Effector memory CD4-positive, alpha-beta T cell (primary cell): ENCODE measurements around the gene MAL.
A peak's percentile ranks its signal among the peaks of the same experiment; 100 is the strongest.
"Not testable (repeated sequence)": the region's sequence is repeated elsewhere in the genome, so short reads cannot be mapped to it uniquely, and the experiment has no call there.

Experiments
- DNase-seq, 3 donors: peaks; one replicate each; pipeline ENCODE4 v3.0.0-alpha.2; 2020
- H3K27ac ChIP-seq: 2 replicates; pipeline ENCODE4 v1.7.0; 2013; ENCODE audit warnings: mild to moderate bottlenecking, low read length, moderate library complexity; ENCODE audit not compliant: insufficient read depth, poor library complexity, severe bottlenecking
- H3K27me3 ChIP-seq: replicated peaks from 2 replicates; pipeline ENCODE4 v1.7.0; 2013; ENCODE audit warnings: mild to moderate bottlenecking, low read length; ENCODE audit not compliant: insufficient read depth, control insufficient read depth, poor library complexity, severe bottlenecking
- H3K36me3 ChIP-seq: 2 replicates; pipeline ENCODE4 v1.7.0; 2013; ENCODE audit warnings: mild to moderate bottlenecking, low read length, moderate library complexity; ENCODE audit not compliant: control insufficient read depth, insufficient read depth
- H3K4me1 ChIP-seq: 2 replicates; pipeline ENCODE4 v1.7.0; 2013; ENCODE audit warnings: low read length, mild to moderate bottlenecking; ENCODE audit not compliant: control insufficient read depth, insufficient read depth, poor library complexity, severe bottlenecking
- H3K4me3 ChIP-seq: 2 replicates; pipeline ENCODE4 v1.7.0; 2013; ENCODE audit warnings: low read length, low read depth, mild to moderate bottlenecking; ENCODE audit not compliant: insufficient read depth, poor library complexity, severe bottlenecking
- H3K9me3 ChIP-seq: 2 replicates; pipeline ENCODE4 v1.7.0; 2013; ENCODE audit warnings: mild to moderate bottlenecking, low read length, moderate library complexity; ENCODE audit not compliant: control insufficient read depth

Gene MAL

GRCh38 chr2:95031726-95032116 lies 6.2 kb downstream of the MAL start:
- no peaks in the 10 kb centered on the region for H3K9me3 ChIP-seq
- peaks cover 10% of the 10 kb centered on the region for H3K36me3 ChIP-seq
- H3K27me3 ChIP-seq = no peaks in the 10 kb centered on the region
- peaks cover 46% of the 10 kb centered on the region for H3K4me1 ChIP-seq
- H3K27ac ChIP-seq = no peak overlapping the region
- no peak for DNase-seq
- no peak overlapping the region for H3K4me3 ChIP-seq

DNA sequence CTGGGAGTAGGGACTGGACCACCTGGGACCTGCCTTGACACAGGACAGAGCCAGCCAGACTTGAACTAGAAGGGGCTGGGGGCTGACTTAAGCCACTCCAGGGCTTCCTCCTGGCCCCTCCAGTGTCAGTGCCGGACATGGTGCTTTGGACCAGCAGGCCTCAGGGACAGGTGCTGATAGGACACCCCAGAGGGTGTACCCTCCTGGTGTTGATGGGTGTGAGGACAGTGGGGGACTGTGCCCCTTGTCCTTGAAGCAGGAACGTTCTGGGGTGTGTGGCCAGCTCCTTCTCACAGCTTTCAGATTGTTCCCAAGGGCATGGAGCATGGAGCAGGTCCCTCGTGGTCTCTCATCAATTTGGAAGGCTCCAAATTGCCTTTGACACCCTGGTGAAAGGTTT lies 6.8 kb downstream of the MAL start:
- H3K4me3 ChIP-seq = no peak overlapping the region
- DNase-seq = no peak
- H3K4me1 ChIP-seq = peaks cover 42% of the 10 kb centered on the region
- no peaks in the 10 kb centered on the region for H3K27me3 ChIP-seq
- H3K9me3 ChIP-seq = no peaks in the 10 kb centered on the region
- H3K36me3 ChIP-seq = peaks cover 10% of the 10 kb centered on the region
- H3K27ac ChIP-seq = no peak overlapping the region

DNA sequence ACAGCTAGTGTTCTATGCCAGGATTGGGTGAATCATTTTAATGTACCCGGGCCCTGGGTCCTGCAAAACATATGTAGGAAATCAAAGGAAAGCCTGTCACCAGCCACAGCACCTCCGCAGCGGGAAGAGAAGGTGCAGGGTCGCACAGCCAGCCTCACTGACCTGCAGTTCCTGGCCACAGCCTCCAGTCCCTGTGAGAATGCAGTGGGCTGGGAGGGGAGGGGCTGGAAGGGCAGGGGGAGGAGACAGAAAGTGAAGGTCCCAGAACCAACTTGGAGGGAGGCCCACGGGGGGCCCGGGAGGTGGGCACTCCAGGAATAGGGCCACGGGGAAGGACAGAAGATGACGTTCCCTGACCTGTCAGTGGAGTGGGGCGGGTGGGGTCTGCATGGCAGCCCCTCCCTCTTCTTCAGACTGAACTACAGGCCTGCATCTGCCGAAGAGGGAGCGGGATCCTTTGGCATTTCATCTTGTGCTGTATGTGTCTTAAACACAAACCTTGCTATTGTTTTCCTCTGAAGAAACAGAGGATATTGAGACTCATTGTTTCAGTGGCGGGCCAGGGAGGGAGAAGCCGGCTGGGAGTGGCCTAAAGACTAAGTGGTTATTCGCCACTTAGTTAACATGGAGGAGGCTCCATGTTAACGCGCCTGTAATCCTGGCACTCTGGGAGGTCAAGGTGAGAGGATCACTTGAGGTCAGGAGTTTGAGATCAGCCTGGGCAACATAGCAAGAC lies 7.5 kb downstream of the MAL start:
- Histone ChIP-seq H3K4me3 (no peak overlapping the region), H3K36me3 (peaks cover 10% of the 10 kb centered on the region), H3K27ac (no peak overlapping the region), H3K4me1 (peaks cover 39% of the 10 kb centered on the region), H3K9me3 (no peaks in the 10 kb centered on the region), H3K27me3 (no peaks in the 10 kb centered on the region)
- DNase-seq = no peak

GRCh38 chr2:95034221-95034620 lies 8.7 kb downstream of the MAL start:
- H3K27ac ChIP-seq = peak overlapping the region; percentile 9
- DNase-seq = no peak
- peaks cover 43% of the 10 kb centered on the region for H3K4me1 ChIP-seq
- H3K27me3 ChIP-seq = no peaks in the 10 kb centered on the region
- no peak overlapping the region for H3K4me3 ChIP-seq
- H3K9me3 ChIP-seq = no peaks in the 10 kb centered on the region
- peaks cover 10% of the 10 kb centered on the region for H3K36me3 ChIP-seq

GRCh38 chr2:95034818-95035217 lies 9.3 kb downstream of the MAL start:
- H3K36me3 ChIP-seq = peaks cover 10% of the 10 kb centered on the region
- H3K27ac ChIP-seq = no peak overlapping the region
- no peak overlapping the region for H3K4me3 ChIP-seq
- no peaks in the 10 kb centered on the region for H3K27me3 ChIP-seq
- H3K4me1 ChIP-seq = peaks cover 41% of the 10 kb centered on the region
- DNase-seq = no peak
- H3K9me3 ChIP-seq = no peaks in the 10 kb centered on the region

DNA sequence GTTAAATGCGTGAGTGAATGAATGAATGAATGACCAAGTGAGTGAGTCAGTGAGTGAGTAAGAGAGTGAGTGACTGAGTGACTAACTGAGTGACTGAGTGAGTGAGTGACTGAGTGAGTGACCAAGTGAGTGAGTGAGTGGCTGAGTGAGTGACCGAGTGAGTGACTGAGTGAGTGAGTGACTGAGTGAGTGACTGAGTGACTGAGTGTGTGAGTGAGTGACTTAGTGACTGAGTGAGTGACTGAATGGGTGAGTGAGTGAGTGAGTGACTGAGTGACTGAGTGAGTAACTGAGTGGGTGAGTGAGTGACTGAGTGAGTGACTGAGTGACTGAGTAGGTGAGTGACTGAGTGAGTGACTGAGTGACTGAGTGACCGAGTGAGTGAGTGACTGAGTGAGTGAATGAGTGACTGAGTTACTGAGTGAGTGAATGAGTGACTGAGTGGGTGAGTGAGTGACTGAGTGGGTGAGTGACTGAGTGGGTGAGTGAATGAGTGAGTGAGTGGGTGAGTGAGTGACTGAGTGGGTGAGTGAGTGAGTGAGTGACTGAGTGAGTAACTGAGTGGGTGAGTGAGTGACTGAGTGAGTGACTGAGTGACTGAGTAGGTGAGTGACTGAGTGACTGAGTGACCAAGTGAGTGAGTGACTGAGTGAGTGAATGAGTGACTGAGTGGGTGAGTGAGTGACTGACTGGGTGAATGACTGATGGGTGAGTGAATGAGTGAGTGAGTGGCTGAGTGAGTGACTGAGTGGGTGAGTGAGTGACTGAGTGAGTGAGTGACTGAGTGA lies 11.3 kb downstream of the MAL start:
- peaks cover 33% of the 10 kb centered on the region for H3K4me1 ChIP-seq

DNA sequence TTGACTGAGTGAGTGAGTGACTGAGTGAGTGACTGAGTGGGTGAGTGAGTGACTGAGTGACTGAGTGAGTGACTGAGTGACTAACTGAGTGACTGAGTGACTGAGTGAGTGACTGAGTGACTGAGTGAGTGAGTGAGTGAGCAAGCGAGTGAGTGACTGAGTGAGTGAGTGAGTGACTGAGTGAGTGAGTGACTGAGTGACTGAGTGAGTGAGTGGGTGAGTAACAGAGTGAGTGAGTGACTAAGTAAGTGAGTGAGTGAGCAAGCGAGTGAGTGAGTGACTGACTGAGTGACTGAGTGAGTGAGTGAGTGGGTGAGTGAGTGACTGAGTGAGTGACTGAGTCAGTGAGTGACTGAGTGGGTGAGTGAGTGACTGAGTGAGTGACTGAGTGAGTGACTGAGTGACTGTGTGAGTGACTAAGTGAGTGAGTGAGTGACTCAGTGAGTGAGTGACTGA lies 11.9 kb downstream of the MAL start:
- DNase-seq = no peak
- Histone ChIP-seq H3K9me3 (no peaks in the 10 kb centered on the region), H3K27ac (peak overlapping the region; percentile 10), H3K4me1 (peaks cover 31% of the 10 kb centered on the region), H3K36me3 (peaks cover 6% of the 10 kb centered on the region), H3K27me3 (no peaks in the 10 kb centered on the region), H3K4me3 (no peak overlapping the region)

More for the DNA sequence above, 11.3 kb downstream of the MAL start:
- Histone ChIP-seq H3K27ac (peak overlapping the region; percentile 10), H3K27me3 (no peaks in the 10 kb centered on the region), H3K36me3 (peaks cover 6% of the 10 kb centered on the region), H3K9me3 (no peaks in the 10 kb centered on the region), H3K4me3 (no peak overlapping the region)
- DNase-seq = no peak

DNA sequence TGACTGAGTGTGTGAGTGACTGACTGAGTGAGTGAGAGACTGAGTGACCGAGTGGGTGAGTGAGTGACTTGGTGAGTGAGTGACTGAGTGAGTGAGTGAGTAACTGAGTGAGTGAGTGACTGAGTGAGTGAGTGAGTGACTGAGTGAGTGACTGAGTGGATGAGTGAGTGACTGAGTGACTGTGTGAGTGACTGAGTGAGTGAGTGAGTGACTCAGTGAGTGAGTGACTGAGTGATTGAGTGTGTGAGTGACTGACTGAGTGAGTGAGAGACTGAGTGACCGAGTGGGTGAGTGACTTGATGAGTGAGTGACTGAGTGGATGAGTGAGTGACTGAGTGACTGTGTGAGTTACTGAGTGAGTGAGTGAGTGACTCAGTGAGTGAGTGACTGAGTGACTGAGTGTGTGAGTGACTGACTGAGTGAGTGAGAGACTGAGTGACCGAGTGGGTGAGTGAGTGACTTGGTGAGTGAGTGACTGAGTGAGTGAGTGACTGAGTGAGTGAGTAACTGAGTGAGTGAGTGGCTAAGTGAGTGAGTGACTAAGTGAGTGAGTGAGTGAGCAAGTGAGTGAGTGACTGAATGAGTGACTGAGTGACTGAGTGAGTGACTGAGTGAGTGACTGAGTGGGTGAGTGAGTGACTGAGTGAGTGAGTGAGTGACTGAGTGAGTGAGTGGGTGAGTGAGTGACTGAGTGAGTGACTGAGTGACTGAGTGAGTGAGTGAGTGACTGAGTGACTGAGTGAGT lies 12.5 kb downstream of the MAL start:
- not testable (repeated sequence) for H3K9me3 ChIP-seq, H3K4me3 ChIP-seq, DNase-seq, H3K27me3 ChIP-seq, H3K36me3 ChIP-seq
- peak overlapping the region; percentile 10 for H3K27ac ChIP-seq
- peaks cover 31% of the 10 kb centered on the region for H3K4me1 ChIP-seq

- no peaks in the 10 kb centered on the region for H3K9me3 ChIP-seq
- DNase-seq = no peak
- H3K27ac ChIP-seq = no peak overlapping the region
- H3K4me3 ChIP-seq = no peak overlapping the region
- peaks cover 5% of the 10 kb centered on the region for H3K36me3 ChIP-seq
- peaks cover 27% of the 10 kb centered on the region for H3K4me1 ChIP-seq
- no peaks in the 10 kb centered on the region for H3K27me3 ChIP-seq
These were observed 13.3 kb downstream of the MAL start for GRCh38 chr2:95038635-95039298.
